GM19043 (cell line): ENCODE measurements around the gene IFITM10.

Experiments used
- ATAC-seq: cut with Tn5 transposase; IDR thresholded peaks from one replicate; pipeline ENCODE4 v1.9.1; 2021; ENCODE audit warnings: low read depth; ENCODE audit not compliant: unreplicated experiment

IFITM10 gene

GRCh38 chr11:1753229-1753928, 3.0 kb upstream of the IFITM10 start:
- no peak for ATAC-seq

GRCh38 chr11:1752907-1753228, 2.5 kb upstream of the IFITM10 start:
- ATAC-seq: no peak

DNA sequence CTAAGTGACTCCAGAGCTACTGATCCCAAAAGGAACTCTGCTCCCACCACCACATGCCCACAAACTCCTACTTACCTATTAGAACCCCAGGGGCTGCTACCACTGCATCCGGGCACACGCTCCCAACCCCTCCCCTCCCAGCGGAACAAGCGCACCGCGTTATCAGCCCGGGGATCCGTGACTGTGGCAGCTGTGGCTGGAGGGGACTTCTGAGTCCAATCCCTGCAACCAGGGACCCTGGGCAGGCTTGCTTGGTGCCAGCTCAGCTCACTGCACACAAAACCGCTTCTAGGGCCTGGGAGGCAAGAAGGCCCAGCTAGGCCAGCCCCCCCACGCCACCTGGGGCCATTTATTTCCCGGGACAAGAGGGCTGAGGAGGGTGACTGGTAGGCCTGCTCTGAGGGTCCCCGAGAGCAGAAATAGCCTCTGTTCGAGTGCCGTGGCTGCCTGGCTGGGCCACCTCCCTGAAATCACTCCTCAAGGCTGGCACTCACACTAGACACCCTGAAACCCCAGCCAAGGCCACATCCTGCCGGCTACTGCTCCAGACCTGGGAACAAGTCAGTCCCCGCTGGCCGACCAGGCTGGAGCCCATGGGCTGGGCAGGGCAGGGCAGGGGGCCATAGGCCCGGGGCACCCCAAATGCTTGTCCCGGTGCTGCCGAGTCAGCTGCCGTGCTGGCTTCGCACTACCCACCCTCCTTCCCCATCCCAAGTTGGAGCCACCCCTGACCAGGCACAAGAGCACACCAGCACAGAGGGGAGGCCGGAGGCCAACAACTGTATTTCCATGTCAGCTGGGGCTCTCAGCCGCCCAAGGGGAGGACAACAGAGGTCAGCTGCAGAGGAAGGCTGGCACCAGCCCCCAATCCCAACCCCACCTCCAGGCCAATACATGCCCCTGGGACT, 1.9 kb upstream of the IFITM10 start:
- ATAC-seq: no peak

GRCh38 chr11:1751531-1751921, 1.1 kb upstream of the IFITM10 start:
- no peak for ATAC-seq

- ATAC-seq: no peak
These were observed 590 bp upstream of the IFITM10 start for GRCh38 chr11:1750840-1751530.

DNA sequence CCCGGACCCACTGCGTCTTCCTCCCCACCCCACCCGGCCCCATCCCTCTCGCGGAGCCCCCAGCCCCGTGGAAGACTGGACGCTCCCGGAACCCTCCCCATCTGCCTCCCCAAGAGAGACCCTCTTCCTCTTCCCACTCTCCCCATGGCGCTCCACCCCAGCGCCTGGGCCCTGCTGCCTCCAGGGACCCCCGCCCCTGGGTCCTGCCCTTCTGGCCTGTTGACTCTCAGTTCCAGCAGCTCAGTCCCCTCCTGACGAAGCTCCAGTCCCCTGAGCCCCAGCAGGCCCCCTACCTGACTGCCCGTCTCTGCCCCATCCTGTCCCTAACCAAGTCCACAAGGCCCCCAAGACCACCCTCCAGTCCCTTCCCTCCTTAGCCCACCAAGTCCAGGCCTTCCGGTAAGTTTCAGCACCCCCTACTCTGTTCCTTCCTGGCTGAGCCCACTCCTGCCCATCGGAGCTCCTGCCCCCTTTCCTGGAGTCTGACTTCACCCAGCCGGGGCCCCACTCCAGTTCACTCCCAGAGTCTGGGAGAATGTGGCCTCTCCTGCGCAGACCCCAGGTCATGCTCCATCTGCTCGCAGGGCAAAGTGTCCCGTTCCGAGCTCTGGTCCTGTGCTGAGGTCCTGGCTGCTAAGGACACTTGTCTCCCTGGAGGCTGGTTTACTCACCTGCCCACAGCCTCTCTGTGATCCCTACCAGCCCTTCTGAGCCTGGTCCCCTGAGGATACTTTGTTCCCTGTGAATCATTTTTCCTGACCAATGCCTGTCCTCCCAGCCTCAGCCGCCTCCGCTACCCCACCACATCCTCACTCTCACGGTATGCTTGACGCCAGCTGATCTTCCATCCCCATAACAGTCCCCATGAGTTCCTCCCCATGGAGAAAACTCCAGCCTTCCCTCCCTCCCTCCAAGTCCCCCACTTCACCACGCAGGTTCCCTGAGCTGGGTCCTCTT, 722 bp downstream of the IFITM10 start:
- ATAC-seq: no peak

DNA sequence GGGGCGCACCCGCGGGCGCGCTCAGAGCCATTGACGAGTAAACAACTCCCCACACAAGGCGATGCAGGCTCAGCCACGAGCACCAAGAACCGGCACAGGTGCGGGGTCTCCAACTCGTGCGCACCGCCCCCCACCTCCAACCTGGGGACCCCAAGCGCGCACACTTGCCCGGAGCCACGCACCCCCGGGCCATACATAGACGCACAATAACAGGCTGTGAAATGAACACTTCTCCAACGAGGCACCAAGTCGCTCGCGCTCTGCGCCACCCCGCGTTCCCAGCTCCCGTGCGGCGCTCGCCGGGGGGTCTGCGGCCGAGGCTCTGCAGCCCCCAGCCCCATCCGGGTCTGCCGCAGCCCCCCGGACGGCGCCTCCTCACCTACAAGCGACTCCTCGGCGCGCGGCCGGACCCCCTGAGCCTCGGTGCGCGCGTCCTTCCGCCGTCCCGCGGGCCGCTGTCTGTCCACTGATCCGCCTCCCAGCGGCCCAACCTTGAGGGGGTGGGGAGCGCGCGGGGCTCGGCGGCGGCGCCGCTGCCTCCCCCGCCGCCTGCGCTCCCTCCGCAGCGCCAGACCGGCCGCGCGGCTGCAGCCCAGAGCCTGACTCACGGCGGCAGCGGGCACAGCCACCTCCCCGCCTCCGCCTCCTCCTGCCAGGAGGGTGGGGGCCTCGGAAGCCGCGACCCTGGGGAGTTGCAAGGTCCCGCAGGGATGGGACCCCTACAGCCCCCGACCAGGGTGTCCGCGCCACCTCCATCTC, 1.6 kb downstream of the IFITM10 start:
- ATAC-seq: no peak

- ATAC-seq: no peak
These were observed 2.4 kb downstream of the IFITM10 start for GRCh38 chr11:1747753-1748635.

GRCh38 chr11:1746956-1747752, 3.2 kb downstream of the IFITM10 start:
- no peak for ATAC-seq

- ATAC-seq: no peak
These were observed 3.9 kb downstream of the IFITM10 start for GRCh38 chr11:1746511-1746931.

- no peak for ATAC-seq
These were observed 4.6 kb downstream of the IFITM10 start for GRCh38 chr11:1745701-1746320.

DNA sequence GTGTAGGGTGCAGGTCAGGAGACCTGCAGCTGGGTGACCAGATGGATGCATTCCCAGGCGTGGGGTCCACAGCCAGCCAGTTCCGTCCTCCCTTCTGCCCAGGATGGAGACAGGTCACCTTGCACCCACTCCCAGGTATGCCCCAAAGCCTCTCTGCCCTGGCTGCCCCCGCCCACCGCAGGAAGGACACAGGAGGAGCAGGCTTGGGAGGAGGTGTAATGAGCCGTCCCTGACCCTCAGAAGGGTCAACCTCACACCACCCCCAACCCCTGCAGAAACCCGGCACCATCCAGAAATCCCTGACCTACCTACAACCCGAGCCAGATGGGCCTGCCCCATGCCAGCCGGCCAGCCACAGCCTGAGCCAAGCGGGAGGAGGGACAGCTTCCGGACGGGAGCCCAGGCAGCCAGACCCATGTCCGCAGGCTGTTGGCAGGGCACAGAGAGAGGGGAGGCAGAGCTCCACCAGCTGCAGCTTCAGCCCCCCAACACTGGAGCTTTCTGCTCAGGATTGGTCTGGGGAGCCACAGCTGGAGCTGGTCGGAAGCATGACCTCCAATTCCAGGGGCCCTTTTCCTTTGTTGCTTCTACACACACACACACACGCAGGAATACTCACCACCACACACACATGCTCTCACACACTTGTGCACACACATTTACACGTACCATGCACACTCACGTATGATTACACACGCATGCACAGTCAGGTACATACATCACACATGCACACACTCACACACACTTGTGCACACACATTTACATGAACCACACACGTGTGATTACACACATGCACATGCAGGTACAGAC, 5.3 kb downstream of the IFITM10 start:
- no peak for ATAC-seq

GRCh38 chr11:1744137-1744886, 6.1 kb downstream of the IFITM10 start:
- ATAC-seq: no peak

DNA sequence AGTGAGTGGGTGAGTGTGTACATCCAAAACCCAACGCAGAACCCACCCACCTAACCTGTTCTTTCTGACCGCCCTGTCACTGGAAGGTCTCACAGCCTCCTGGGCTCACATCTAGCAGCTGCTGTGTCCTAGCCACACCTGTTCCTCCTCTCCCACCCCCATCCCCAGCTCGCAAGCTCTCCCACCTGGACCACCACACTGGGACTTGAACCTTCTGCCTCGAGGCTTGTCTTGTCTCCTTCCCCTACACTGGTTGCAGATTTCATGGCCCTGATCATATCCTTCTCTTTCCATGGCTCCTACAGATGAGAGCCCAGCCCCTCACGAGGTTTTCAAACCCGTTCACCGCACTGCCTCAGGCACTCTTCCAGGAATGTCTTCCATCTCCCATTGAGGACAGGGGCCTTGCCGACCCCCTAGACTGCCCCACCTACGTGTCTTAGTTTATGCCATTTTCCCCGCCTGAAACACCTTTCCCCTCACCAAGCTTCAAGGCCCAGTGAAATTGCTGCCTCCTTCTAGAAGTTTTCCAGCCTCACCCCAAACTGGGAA, 6.7 kb downstream of the IFITM10 start:
- no peak for ATAC-seq

GRCh38 chr11:1742869-1743584, 7.4 kb downstream of the IFITM10 start:
- ATAC-seq: no peak
